Vagina (tissue), 2 donors: ENCODE measurements around the gene MEP1B.

ENCODE experiments used
- POLR2A ChIP-seq, 2 donors: fragments of 450-650 bp; IDR thresholded peaks; one replicate each; pipeline ENCODE4 v1.6.1; 2017; ENCODE audit warnings: antibody characterized with exemption in 2 of 2, mild to moderate bottlenecking in 2 of 2, moderate library complexity in 2 of 2
- TF ChIP-seq, protein P1 (sequence below), 3 experiments: fragments of 450-650 bp in 2 of 3; fragments of 200-600 bp in 1 of 3; sonication (generic) in 1 of 3; IDR thresholded peaks; one replicate each; pipeline ENCODE4 v1.5.1; 2017 to 2019; ENCODE audit warnings: antibody characterized with exemption in 3 of 3, mild to moderate bottlenecking in 2 of 3, moderate library complexity in 2 of 3

DNA sequence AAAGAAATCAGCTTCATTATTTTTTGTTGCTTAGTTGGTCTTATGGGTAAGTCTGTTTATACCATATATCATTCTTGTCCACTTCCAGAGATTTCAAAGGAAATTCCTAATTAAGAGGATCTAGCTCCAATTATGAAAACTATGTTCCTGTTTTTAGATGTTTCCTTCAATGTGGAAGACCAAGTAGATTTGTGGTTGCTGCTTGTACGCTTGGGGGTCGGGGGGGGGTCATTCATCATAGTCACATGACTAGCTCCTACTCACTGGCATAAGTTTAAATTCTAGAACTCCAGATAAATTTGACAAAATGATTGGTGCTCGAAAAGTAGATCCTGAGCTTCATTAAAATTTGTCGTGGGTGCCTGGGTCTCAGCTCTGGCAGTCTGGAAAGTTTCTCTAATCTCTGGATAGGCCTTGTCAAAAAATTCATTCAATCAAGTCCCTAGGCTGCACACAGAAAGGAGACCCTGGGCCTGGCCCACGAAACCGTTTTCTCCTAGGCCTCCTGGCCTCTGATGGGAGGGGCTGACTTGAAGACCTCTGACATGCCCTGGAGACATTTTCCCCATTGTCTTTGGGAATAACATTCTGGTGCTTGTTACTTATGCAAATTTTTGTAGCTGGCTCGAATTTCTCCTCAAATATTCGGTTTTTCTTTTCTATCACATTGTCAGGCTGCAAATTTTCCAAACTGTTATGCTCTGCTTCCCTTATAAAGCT, 62.5 kb downstream of the MEP1B start:
- TF ChIP-seq, protein P1, sequence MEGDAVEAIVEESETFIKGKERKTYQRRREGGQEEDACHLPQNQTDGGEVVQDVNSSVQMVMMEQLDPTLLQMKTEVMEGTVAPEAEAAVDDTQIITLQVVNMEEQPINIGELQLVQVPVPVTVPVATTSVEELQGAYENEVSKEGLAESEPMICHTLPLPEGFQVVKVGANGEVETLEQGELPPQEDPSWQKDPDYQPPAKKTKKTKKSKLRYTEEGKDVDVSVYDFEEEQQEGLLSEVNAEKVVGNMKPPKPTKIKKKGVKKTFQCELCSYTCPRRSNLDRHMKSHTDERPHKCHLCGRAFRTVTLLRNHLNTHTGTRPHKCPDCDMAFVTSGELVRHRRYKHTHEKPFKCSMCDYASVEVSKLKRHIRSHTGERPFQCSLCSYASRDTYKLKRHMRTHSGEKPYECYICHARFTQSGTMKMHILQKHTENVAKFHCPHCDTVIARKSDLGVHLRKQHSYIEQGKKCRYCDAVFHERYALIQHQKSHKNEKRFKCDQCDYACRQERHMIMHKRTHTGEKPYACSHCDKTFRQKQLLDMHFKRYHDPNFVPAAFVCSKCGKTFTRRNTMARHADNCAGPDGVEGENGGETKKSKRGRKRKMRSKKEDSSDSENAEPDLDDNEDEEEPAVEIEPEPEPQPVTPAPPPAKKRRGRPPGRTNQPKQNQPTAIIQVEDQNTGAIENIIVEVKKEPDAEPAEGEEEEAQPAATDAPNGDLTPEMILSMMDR (IDR thresholded peaks at IDR 0.05): no peak
- no peak for TF ChIP-seq POLR2A (IDR thresholded peaks at IDR 0.05)
